ENCODE results near the gene TMEM51.
A peak's percentile ranks its signal among the peaks of the same experiment; 100 is the strongest.

TMEM51 gene

GRCh38 chr1:15222653-15223303, 69.2 kb downstream of the TMEM51 start:
- no peak for FAIRE-seq

- no peak for FAIRE-seq
These were observed 70.8 kb downstream of the TMEM51 start for GRCh38 chr1:15224259-15224869.

GRCh38 chr1:15224974-15225373, 71.4 kb downstream of the TMEM51 start:
- FAIRE-seq, result no peak

GRCh38 chr1:15225461-15225860, 71.9 kb downstream of the TMEM51 start:
- no peak for FAIRE-seq

DNA sequence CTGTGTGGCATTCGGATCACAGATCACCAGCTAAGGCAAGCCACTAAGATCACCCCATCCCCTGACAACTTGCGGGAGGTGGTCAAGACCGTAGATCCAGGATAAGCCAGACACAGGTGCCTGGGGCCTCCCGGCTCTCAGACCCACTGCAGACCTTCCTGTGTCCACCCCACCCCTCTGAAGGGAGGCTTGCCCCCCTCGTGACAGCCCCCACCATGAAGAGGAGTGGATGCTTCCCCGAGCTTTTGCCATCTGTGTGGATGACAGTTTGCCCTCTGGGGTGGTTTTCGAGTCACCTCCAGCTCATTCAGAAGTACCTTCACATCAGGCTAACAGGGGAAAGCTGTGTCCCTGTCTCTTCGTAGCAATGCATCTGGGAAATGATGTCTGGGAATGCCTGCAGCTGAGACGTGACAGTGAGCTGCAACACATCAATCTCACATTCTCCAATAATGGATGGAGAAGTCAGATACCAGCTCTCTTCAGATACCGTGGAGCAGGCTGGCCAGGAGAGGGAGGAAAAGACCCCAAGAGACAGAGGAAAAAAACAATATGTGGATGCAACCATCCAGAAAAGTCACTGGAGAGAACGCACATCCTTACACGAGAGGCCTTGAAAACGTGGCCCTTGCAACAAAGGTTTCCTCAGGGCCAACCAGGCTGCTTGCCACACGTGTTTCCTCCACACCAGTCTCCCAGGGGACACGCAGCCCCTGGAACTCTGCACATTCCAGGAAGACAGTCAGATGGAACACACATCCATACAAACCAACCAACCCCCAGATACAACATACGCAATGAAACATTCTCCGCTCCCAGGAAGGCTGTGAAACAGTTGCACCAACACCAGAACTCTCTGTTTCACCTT, 73.1 kb downstream of the TMEM51 start:
- no peak for FAIRE-seq

DNA sequence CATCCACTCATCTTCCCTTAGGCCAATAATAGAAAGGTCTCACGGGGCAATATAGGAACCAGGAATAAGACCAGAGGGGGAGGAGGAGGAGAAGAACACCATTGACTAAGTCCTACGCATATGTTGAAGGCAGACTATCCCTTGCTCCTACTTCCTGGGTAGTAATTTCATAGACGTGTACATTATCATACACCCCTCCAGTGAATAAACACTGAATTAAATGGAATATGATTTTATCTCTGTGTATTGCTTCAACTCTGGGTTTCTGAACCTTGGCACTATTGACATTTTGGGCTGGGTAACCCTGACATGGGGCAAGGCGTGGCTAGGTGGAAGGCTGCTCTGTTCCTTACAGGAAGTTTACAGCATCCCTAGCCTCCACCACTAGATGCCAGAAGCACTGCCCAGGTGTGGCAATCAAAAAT, 76.2 kb downstream of the TMEM51 start:
- no peak for FAIRE-seq

DNA sequence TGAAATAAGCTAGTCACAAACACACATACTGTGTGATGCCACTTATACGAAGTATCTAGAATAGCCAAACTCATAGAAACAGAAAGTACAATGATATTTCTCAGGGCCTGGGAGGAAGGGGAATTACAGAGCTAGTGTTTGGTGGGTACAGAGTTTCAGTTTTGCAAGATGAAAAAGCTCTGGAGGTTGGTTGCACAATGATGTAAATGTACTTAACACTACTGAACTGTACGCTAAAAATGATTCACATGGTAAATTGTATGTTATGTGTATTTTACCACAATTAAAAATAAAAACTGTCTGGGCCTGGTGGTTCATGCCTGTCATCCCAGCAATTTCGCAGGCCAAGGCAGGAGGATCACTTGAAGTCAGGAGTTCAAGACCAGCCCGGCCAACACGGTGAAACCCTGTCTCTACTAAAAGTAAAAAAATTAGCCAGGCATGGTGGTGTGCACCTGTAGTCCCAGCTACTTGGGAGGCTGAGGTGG, 78.2 kb downstream of the TMEM51 start:
- FAIRE-seq, result no peak

- no peak for FAIRE-seq
These were observed 80.1 kb downstream of the TMEM51 start for GRCh38 chr1:15233689-15234088.

- peak; percentile 99 for FAIRE-seq
These were observed 82.8 kb downstream of the TMEM51 start for GRCh38 chr1:15236321-15236721.

DNA sequence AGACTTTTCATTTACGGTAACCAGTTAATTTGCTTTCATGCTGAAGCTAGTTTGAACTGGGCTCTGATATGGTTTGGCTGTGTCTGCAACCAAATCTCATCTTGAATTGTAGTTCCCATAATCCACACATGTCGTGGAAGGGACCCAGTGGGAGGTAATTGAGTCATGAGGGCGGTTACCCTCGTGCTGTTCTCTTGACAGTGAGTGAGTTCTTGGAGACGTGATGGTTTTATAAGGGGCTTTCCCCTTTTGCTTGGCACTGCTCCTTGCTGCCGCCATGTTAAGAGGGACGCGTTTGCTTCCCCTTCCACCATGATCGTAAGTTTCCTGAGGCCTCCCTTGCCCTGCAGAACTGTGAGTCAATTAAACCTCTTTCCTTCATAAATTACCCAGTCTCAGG, 83.2 kb downstream of the TMEM51 start:
- FAIRE-seq, result no peak

DNA sequence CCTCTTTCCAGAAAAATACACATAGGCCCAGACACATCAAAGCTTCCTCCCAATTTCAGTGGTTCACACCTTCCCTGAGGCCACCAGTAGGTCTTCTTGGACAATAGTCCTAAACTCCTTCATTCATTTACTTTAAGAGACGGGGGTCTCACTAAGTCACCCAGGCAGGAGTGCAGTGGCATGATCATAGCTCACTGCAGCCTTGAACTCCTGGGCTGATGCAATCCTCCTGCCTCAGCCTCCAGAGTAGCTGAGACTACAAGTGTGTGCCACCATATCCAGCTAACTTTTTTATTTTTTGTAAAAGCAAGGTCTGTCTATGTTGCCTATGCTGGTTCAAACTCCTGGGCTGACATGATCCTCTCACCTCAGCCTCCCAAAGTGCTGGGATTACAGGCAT, 85.2 kb downstream of the TMEM51 start:
- no peak for FAIRE-seq

DNA sequence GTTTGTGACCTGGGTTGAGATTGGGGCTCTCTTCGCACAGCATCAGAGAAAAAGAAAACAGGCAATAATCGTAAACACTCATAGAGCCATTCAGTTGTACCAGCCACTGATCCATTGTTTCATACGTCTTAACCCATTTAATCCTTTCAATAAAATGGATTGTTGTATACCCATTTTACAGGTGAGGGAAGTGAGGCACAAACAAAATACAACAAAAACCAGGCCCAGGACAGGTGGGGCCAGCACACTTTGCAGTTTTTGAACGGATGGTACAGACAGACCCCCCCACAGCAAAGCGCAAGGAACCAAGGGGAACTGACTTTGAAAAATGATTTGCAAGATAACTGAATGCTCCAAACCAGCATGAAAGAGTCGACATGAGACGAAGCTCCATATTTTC, 89.2 kb downstream of the TMEM51 start:
- no peak for FAIRE-seq

DNA sequence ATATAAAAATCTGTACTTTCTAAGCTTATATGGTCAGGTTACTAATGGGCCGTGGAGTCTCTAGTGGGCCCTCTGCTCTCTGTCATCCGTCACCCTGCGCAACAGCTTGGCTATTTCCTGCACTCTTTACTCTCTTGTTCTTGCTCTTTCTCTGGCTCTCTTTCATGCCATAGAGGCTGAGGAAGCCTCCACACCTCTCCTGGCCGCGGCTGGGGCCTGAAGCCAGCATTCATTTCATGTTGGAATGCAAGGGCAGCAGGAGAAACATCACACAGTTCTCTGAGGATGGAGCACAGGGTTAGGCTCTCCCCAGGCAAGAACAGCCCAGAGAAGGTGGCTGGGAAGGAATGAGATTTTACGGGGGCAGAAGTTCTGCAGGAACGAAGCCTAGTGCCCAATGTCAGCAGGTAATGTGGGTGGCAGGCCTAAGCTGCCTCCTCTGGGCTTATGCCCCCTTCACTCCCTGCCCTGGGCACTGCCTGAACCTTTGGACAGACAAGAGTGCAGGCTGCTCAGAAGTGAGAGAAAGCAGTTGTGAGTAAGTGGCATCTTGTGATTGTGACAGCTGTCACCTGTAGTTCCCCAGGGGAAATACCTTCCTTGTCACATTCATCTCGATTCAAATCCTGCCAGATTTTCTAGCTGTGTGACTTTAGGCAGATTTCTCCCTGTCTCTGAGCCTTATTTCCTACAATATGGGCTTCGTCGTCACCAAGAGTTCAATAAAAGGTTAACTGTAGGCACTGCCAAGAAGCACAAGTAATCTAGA, 89.9 kb downstream of the TMEM51 start:
- FAIRE-seq, result no peak

- no peak for FAIRE-seq
These were observed 91.3 kb downstream of the TMEM51 start for GRCh38 chr1:15244813-15245212.

- FAIRE-seq, result no peak
These were observed 92.2 kb downstream of the TMEM51 start for GRCh38 chr1:15245593-15246360.

- no peak for FAIRE-seq
These were observed 93.5 kb downstream of the TMEM51 start, which contains the start of gene FHAD1 for GRCh38 chr1:15246960-15247614. TSS of gene FHAD1 (plus strand) at chr1:15247223. CDS start at chr1:15251785, 4,562 bp downstream.

- FAIRE-seq, result no peak
These were observed 94.7 kb downstream of the TMEM51 start for GRCh38 chr1:15248216-15248615.

DNA sequence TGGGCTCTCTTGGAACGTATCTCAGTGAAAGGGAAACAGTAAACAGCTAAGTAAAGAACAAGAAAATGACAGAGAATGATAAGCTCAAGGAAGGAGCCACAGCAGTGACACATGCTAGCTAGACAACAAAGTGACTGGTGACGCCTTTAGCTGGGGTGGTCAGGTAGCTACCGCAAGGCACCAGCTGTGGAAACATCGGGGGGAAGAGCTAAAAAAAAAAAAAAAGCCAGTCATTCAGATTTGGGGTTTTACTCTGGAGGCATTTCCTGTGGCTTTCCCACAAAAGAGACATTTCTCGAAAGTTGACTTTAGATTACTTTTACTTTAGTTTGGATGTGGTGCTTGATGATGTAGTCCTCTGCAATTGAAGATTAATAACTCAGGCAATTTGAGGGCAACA, 95.5 kb downstream of the TMEM51 start:
- no peak for FAIRE-seq

DNA sequence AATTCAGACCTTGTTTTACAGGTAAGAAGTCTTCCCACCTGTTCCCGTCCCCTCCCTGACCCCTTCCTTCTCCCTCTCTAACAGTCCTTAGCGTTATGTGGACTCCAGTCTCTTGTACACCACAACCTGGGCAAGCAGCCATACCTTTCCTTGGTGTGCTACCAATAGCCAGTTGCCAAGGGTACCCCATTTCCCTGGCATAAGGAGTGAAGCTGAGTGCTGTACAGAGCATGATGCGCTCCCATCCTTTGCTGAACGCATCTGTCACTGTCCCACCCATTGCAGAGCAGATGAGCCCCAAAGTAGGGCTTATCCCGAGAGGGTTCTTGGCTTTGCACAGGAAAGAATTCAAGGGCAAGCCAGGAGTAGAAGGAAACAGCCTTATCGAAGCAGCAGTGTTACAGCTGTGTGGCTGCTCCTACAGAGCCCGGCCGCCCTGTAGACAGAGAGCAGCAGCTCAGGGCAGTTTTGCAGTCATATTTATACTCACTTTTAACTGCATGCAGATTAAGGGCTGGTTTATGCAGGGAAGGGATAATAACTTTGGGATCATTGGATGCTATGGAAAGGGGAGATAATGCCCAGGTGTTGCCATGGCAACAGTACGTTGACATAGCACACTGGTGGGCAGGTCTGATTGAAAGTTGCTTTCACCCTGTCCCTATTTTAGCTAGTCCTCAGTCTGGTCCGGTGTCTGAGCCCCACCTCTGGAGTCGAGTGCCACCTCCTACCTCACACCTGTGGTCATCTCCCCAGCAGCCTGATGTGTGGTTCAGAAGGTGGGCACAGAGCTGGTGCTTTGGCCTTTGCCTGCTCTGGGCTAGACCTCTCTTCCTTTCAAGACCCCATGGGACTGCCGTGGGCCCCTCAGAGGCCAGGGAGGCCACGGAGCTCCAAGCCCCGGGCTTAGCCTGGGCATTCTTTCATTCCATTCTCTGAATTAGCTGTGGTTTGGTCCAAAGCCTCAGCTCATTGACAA, 98.6 kb downstream of the TMEM51 start:
- no peak for FAIRE-seq

GRCh38 chr1:15254559-15254958, 101.0 kb downstream of the TMEM51 start:
- no peak for FAIRE-seq
